K562 (cell line): ENCODE data around the gene NUB1. TPM values are rescaled to one million over a fixed set of nuclear protein-coding genes. Genes with fewer than 3 reads are reported as not detected.

ENCODE experiments used
- CBFA2T2 ChIP-seq: fragments of 450-650 bp; conservative IDR thresholded peaks from 2 replicates; pipeline ENCODE4 v1.6.1; 2017; ENCODE audit warnings: mild to moderate bottlenecking
- CHD1 ChIP-seq: fragments of 200-600 bp; sonication (generic); IDR thresholded peaks from one replicate; pipeline ENCODE4 v1.6.1; 2012; ENCODE audit warnings: mild to moderate bottlenecking, moderate library complexity, low read length, inconsistent platforms
- CXXC5 ChIP-seq: fragments of 250-450 bp; sonication (Bioruptor Pico); IDR thresholded peaks from 2 replicates; pipeline ENCODE4 v1.8.0; 2022; ENCODE audit warnings: inconsistent platforms, mild to moderate bottlenecking, moderate library complexity
- JUN ChIP-seq, 2 experiments: sonication (generic) in 1 of 2; formaldehyde crosslinking in 1 of 2; IDR thresholded peaks; 2 replicates each; pipeline versions ENCODE4 v1.6.1 to v1.8.0; 2012 to 2022; ENCODE audit warnings: borderline replicate concordance in 2 of 2, mild to moderate bottlenecking in 2 of 2, improper control_type of control experiment in 1 of 2, low read depth in 1 of 2, low read length in 1 of 2, missing genetic modification reagents in 1 of 2
- JUND ChIP-seq, 2 experiments: IDR thresholded peaks; 2 replicates in 1 of 2; 3 replicates in 1 of 2; pipeline ENCODE4 v1.6.1; 2011; ENCODE audit warnings: borderline replicate concordance in 2 of 2, low read depth in 2 of 2, low read length in 2 of 2, improper control_type of control experiment in 1 of 2, missing biosample characterization in 1 of 2, missing genetic modification characterization in 1 of 2, missing genetic modification reagents in 1 of 2
- MAZ ChIP-seq, 2 experiments: fragments of 450-650 bp in 1 of 2; sonication (generic) in 1 of 2; formaldehyde crosslinking; IDR thresholded peaks in 1 of 2; conservative IDR thresholded peaks in 1 of 2; 2 replicates each; pipeline versions ENCODE4 v1.4.0 to v1.5.0; 2020; ENCODE audit warnings: mild to moderate bottlenecking in 1 of 2, missing genetic modification reagents in 1 of 2
- NCOA4 ChIP-seq: fragments of 450-650 bp; IDR thresholded peaks from 2 replicates; pipeline ENCODE4 v1.6.1; 2018; ENCODE audit warnings: mild to moderate bottlenecking; ENCODE audit not compliant: partially characterized antibody
- NFYB ChIP-seq: IDR thresholded peaks from 2 replicates; pipeline ENCODE4 v1.6.1; 2011; ENCODE audit warnings: mild to moderate bottlenecking, moderate library complexity; ENCODE audit not compliant: insufficient read length; ENCODE audit errors: extremely low read depth
- POLR2AphosphoS5 ChIP-seq: IDR thresholded peaks from 2 replicates; pipeline ENCODE4 v1.6.1; 2011; ENCODE audit warnings: mild to moderate bottlenecking, low read depth, low read length, moderate library complexity; ENCODE audit not compliant: control insufficient read depth, insufficient read depth
- RB1 ChIP-seq: fragments of 450-650 bp; IDR thresholded peaks from 2 replicates; pipeline ENCODE4 v1.6.1; 2017; ENCODE audit warnings: low read depth, mild to moderate bottlenecking
- STAG1 ChIP-seq: sonication (generic); formaldehyde crosslinking; IDR thresholded peaks from 2 replicates; pipeline ENCODE4 v1.5.0; 2020; ENCODE audit warnings: missing genetic modification reagents, borderline replicate concordance
- TEAD4 ChIP-seq, 2 experiments: sonication (generic) in 1 of 2; formaldehyde crosslinking in 1 of 2; IDR thresholded peaks; 2 replicates each; pipeline versions ENCODE4 v1.6.1 to v1.8.0; 2012 to 2022; ENCODE audit warnings: borderline replicate concordance in 1 of 2, inconsistent platforms in 1 of 2, low read length in 1 of 2, mild to moderate bottlenecking in 1 of 2, missing genetic modification reagents in 1 of 2
- ZBTB8A ChIP-seq: fragments of 450-650 bp; IDR thresholded peaks from 2 replicates; pipeline ENCODE4 v1.6.1; 2018; ENCODE audit warnings: mild to moderate bottlenecking, moderate library complexity; ENCODE audit not compliant: partially characterized antibody
- ZNF3 ChIP-seq: fragments of 250-450 bp; sonication (Bioruptor Pico); IDR thresholded peaks from 2 replicates; pipeline ENCODE4 v1.5.0; 2021; ENCODE audit warnings: mild to moderate bottlenecking, moderate library complexity
- ZNF785 ChIP-seq: fragments of 250-450 bp; sonication (Bioruptor Pico); IDR thresholded peaks from 2 replicates; pipeline ENCODE4 v1.4.0; 2020; ENCODE audit warnings: mild to moderate bottlenecking
- polyA plus RNA-seq, 8 experiments: library from polyadenylated mRNA; depleted of rRNA in 4 of 8; stranded (reverse) in 5 of 8; unstranded in 3 of 8; fragments of >200 nt; fragmentation: Nextera tagmentation in 2 of 8; fragmentation: Illumina TruSeq in 1 of 8; extraction: Ambion mirVana in 2 of 8; extraction: Trizol in 1 of 8; gene quantifications; 2 replicates each; pipeline versions ENCODE4 v1.2.1 to v1.2.3, GENCODE V29; 2011 to 2014; ENCODE audit warnings: inconsistent platforms in 1 of 8, missing spikeins in 1 of 8
- total RNA-seq, 7 experiments: library from RNA; depleted of rRNA in 6 of 7; stranded (reverse); fragments of >200 nt in 6 of 7; fragmentation: Illumina TruSeq in 2 of 7; extraction: Trizol in 2 of 7; gene quantifications; 2 replicates each; pipeline versions ENCODE4 v1.2.1 to v1.2.3, GENCODE V29; 2011 to 2021; ENCODE audit warnings: low replicate concordance in 1 of 7
- TF ChIP-seq, protein P1 (sequence below): fragments of 200-800 bp; sonication (Bioruptor generic); IDR thresholded peaks from 2 replicates; pipeline ENCODE4 v1.6.1; 2017; ENCODE audit warnings: missing genetic modification characterization, missing compliant biosample characterization
- TF ChIP-seq, protein P2 (sequence below), 3 experiments: IDR thresholded peaks in 2 of 3; conservative IDR thresholded peaks in 1 of 3; 2 replicates each; pipeline ENCODE4 v1.5.1; 2011 to 2012; ENCODE audit warnings: low read length in 3 of 3, mild to moderate bottlenecking in 3 of 3, control low read depth in 2 of 3, improper control_type of control experiment in 1 of 3, inconsistent platforms in 1 of 3, low read depth in 1 of 3, mixed read lengths in 1 of 3, moderate library complexity in 1 of 3; ENCODE audit not compliant: insufficient read depth in 2 of 3

The NUB1 gene
- total and polyA plus RNA-seq, 9 of the 15 experiments (the other 6 are each of a cell fraction or from before 2014, with no cell fraction given), result 43.2 to 159 (median 85.2) TPM

DNA sequence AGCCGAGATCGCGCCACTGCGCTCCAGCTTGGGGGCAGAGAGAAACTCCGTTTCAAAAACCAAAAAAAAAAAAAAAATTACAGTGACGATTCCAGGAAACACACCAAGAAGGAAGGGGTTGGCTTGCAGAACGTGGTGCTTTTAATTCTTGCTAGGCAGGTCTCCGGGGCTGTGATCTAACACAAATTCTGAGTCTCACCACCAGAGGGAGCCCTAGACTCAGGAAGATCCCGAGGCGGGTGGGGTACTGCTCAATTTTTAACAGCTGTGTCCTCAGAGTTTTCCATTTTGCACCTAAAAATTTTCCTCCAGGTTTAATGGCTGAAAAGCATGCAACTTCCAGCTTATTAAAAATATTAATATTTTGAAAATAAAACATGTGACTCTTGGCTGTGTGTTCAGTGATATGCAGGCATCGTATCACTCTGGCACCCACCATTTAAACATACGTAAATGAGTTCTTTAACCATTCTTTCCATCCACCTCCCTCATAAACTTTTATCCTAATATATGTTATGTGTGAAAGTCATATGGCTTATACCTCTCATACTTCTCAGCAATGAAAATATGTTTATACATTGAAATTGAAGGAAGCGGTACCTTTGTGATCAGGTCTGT is 26.5 kb upstream of the NUB1 start (continued):
- TF ChIP-seq JUN (IDR thresholded peaks at IDR 0.05; ENCODE audit: borderline replicate concordance, low read depth, low read length), result 0 out of 2 replicates have a peak, but pooled peaks have one; percentile 35
- no peak for TF ChIP-seq JUN (CRISPR knock-in tag; IDR thresholded peaks at IDR 0.05; ENCODE audit: borderline replicate concordance)
- no peak for TF ChIP-seq CBFA2T2
- TF ChIP-seq CXXC5 (CRISPR knock-in tag), result peak; percentile 22; the same call in 1 of the 2 replicates
- TF ChIP-seq, protein P1, sequence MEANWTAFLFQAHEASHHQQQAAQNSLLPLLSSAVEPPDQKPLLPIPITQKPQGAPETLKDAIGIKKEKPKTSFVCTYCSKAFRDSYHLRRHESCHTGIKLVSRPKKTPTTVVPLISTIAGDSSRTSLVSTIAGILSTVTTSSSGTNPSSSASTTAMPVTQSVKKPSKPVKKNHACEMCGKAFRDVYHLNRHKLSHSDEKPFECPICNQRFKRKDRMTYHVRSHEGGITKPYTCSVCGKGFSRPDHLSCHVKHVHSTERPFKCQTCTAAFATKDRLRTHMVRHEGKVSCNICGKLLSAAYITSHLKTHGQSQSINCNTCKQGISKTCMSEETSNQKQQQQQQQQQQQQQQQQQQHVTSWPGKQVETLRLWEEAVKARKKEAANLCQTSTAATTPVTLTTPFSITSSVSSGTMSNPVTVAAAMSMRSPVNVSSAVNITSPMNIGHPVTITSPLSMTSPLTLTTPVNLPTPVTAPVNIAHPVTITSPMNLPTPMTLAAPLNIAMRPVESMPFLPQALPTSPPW (CRISPR knock-in tag), result peak; percentile 48
- no peak for TF ChIP-seq POLR2AphosphoS5
- TF ChIP-seq ZNF785 (CRISPR knock-in tag), result no peak
- peak; percentile 35; the same call in 1 of the 2 replicates for TF ChIP-seq STAG1
- TF ChIP-seq ZNF3 (CRISPR knock-in tag), result no peak
- TF ChIP-seq MAZ (CRISPR knock-in tag; conservative IDR thresholded peaks at IDR 0.05 in 1 of 2, IDR thresholded peaks at IDR 0.05 in 1 of 2), result peak in 1 of 2 experiments; percentile 77; a peak in 2 of 4 replicates
- TF ChIP-seq ZBTB8A, result no peak
- TF ChIP-seq NCOA4, result no peak
- TF ChIP-seq, protein P2, sequence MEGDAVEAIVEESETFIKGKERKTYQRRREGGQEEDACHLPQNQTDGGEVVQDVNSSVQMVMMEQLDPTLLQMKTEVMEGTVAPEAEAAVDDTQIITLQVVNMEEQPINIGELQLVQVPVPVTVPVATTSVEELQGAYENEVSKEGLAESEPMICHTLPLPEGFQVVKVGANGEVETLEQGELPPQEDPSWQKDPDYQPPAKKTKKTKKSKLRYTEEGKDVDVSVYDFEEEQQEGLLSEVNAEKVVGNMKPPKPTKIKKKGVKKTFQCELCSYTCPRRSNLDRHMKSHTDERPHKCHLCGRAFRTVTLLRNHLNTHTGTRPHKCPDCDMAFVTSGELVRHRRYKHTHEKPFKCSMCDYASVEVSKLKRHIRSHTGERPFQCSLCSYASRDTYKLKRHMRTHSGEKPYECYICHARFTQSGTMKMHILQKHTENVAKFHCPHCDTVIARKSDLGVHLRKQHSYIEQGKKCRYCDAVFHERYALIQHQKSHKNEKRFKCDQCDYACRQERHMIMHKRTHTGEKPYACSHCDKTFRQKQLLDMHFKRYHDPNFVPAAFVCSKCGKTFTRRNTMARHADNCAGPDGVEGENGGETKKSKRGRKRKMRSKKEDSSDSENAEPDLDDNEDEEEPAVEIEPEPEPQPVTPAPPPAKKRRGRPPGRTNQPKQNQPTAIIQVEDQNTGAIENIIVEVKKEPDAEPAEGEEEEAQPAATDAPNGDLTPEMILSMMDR (IDR thresholded peaks at IDR 0.05 in 2 of 3, conservative IDR thresholded peaks at IDR 0.05 in 1 of 3; ENCODE audit: insufficient read depth in 2 of 3, low read depth in 1 of 3, low read length in 3 of 3), result peak; percentile 89 to 98 (median 94)
- 0 out of 2 replicates have a peak, but pooled peaks have one; percentile 15 for TF ChIP-seq TEAD4 (IDR thresholded peaks at IDR 0.05; ENCODE audit: low read length)
- TF ChIP-seq TEAD4 (CRISPR knock-in tag; IDR thresholded peaks at IDR 0.05; ENCODE audit: borderline replicate concordance), result no peak
- TF ChIP-seq CHD1, result no peak
- no peak for TF ChIP-seq NFYB
- TF ChIP-seq RB1, result peak; percentile 31; the same call in 1 of the 2 replicates
- 0 out of 2 replicates have a peak, but pooled peaks have one; percentile 18 for TF ChIP-seq JUND (IDR thresholded peaks at IDR 0.05; ENCODE audit: borderline replicate concordance, low read depth, low read length)
- no peak; the same call in 2 of the 3 replicates for TF ChIP-seq JUND (tag; IDR thresholded peaks at IDR 0.05; ENCODE audit: borderline replicate concordance, low read depth, low read length)
